T-helper 1 cell treated with Interleukin-12 subunit alpha and Interleukin-12 subunit beta and Interleukin-4 antibody, amounts not matched to agents 30 ng/mL and 1 ng/mL, for 36 hours (primary cell): Measurements from ENCODE around the gene PTH. TPM values are rescaled to one million over a fixed set of nuclear protein-coding genes. Genes with fewer than 3 reads are reported as not detected.

Experiments
- intact Hi-C: fragments of 100-400 bp; cut with micrococcal nuclease; formaldehyde crosslinking; loops from one replicate; pipeline ENCODE4 v1.15.1; 2024
- total RNA-seq: library from RNA; stranded (reverse); gene quantifications from 2 replicates; pipeline ENCODE4 v1.2.3, GENCODE V29; 2022

PTH gene
- total RNA-seq, 1 donor from 2014 or later: not detected

DNA sequence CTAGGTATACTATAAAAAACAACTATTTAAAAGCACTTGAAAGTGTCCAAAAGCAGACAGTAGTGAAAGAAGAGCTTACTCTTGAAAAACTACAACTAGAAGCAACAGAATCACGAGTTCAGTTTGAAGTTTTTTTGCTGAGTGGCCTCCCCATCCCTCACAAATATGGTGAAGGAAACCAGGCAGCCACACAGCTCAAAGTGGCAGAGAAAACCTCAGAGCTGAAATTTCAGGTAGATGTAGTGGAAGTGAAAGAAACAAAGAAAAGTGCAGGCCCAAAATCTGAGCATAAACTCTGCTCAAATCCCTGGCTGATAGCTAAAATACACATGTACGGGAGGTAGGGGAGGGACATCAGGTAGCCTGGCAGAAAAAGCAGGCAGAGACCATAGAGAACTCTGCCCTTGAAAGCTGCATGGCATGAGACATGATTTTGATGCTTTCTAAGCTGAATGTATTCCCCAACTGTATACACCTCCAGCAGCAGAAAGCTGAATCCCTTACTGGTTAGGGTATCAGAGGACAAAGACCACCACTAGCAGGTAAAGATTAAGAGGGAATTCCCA is 44.9 kb downstream of the PTH start:
- intact Hi-C loops: no loop called here

- intact Hi-C loops: no loop called here
Measured at GRCh38 chr11:13449522-13449921, 46.3 kb downstream of the PTH start.

DNA sequence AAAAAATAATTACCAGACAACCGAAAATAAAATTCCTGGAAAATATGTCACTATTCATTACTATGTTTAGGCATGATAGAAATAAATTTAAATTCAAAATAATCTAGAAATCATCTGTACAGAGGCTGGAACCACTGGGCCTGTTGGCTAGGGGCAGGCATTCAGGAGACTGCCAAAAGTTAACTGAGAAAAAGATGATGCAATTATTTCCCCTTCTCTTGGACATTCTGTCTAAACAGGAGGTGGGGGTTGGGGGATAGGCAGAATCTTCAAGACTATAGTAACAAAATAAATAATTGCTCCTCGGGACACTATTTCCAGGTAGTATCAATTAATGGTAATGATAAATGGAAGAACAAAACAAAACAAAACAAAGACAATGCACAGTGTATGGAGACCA is 46.9 kb downstream of the PTH start:
- intact Hi-C loops: no loop called here

- intact Hi-C loops: no loop called here
Measured at GRCh38 chr11:13446444-13446843, 49.4 kb downstream of the PTH start.

GRCh38 chr11:13445588-13445987 is 50.2 kb downstream of the PTH start:
- intact Hi-C loops: no loop called here

Other genes starting within 250 kb of the PTH start
- gene BMAL1, start 218.2 kb downstream of the PTH start, total RNA-seq: 52.7 and 60.1 TPM in 2 replicates
- gene BTBD10, start 32.8 kb downstream of the PTH start, total RNA-seq: 27.3 and 29.5 TPM in 2 replicates
- 56.0 and 64.8 TPM in 2 replicates for gene FAR1, start 172.7 kb upstream of the PTH start, total RNA-seq